Measurements from ENCODE around the gene PAX4. TPM values are rescaled to one million over a fixed set of nuclear protein-coding genes. Genes with fewer than 3 reads are reported as not detected.

PAX4 gene
- total and polyA plus RNA-seq, 9 of the 15 experiments (the other 6 are each of a cell fraction or from before 2014, with no cell fraction given) = not detected

GRCh38 chr7:127653396-127653795, 35.5 kb upstream of the PAX4 start (continued):
- TF ChIP-seq ZNF592 (IDR thresholded peaks at IDR 0.05) (no peak), ZKSCAN3 (CRISPR knock-in tag; IDR thresholded peaks at IDR 0.05) (no peak), BRCA1 (IDR thresholded peaks at IDR 0.05) (no peak), BRCA1 (CRISPR knock-in tag; IDR thresholded peaks at IDR 0.05) (no peak), PYGO2 (tag; IDR thresholded peaks at IDR 0.05) (no peak), BRF2 (IDR thresholded peaks at IDR 0.05; ENCODE audit: borderline replicate concordance, insufficient read depth, insufficient read length) (no peak), ZNF41 (CRISPR knock-in tag; conservative IDR thresholded peaks at IDR 0.05) (no peak), VEZF1 (CRISPR knock-in tag; IDR thresholded peaks at IDR 0.05) (peak; percentile 14; the same call in 1 of the 2 replicates), RNF2 (IDR thresholded peaks at IDR 0.05) (no peak), PURB (CRISPR knock-in tag; IDR thresholded peaks at IDR 0.05; ENCODE audit: low read depth) (no peak), PRPF4 (IDR thresholded peaks at IDR 0.05; ENCODE audit: insufficient read depth, low read depth, low read length, poor library complexity, severe bottlenecking) (no peak), ZNF696 (CRISPR knock-in tag; conservative IDR thresholded peaks at IDR 0.05) (no peak), RERE (CRISPR knock-in tag; IDR thresholded peaks at IDR 0.05; ENCODE audit: borderline replicate concordance) (no peak), ZFP36 (IDR thresholded peaks at IDR 0.05; ENCODE audit: low read depth, low read length, partially characterized antibody) (no peak), ZNF197 (CRISPR knock-in tag; IDR thresholded peaks at IDR 0.05; ENCODE audit: low read depth) (no peak), SP1 (CRISPR knock-in tag; IDR thresholded peaks at IDR 0.05) (0 out of 2 replicates have a peak, but pooled peaks have one; percentile 3)

All from K562 (cell line).